ENCODE measurements around the gene DDX54. TPM values are rescaled to one million over a fixed set of nuclear protein-coding genes. Genes with fewer than 3 reads are reported as not detected.
A peak's percentile ranks its signal among the peaks of the same experiment; 100 is the strongest.

DDX54 gene
- total RNA-seq, 6 donors from 2014 or later: 43.3 to 81.5 (median 58.9) TPM

GRCh38 chr12:113137861-113138783 lies 47.2 kb downstream of the DDX54 start:
- DNase-seq (no peak), ATAC-seq (ENCODE audit: low FRiP score in 2 of 2) (no peak)
- 80 to 89% methylated on average over 11 to 12 of the region's 12 CpGs for WGBS, 2 donors
- H3K27me3 ChIP-seq: peaks cover 0 to 10% (median 0%) of the 10 kb centered on the region in 4 donors
- H3K9me3 ChIP-seq: no peaks in the 10 kb centered on the region
- H3K36me3 ChIP-seq: no peaks in the 10 kb centered on the region
- H3K4me1 ChIP-seq: peaks cover 0 to 14% (median 11%) of the 10 kb centered on the region in 4 donors
- TF ChIP-seq CTCF (IDR thresholded peaks at IDR 0.05) (no peak), EP300 (IDR thresholded peaks at IDR 0.05) (no peak), POLR2A (IDR thresholded peaks at IDR 0.05) (no peak), POLR2AphosphoS5 (IDR thresholded peaks at IDR 0.05) (no peak)
- no peak overlapping the region for H3K27ac ChIP-seq
- no peak overlapping the region for H3K4me3 ChIP-seq

- Histone ChIP-seq H3K27ac (no peak overlapping the region), H3K36me3 (no peaks in the 10 kb centered on the region), H3K4me3 (no peak overlapping the region), H3K9me3 (no peaks in the 10 kb centered on the region), H3K27me3 (peaks cover 0 to 10% (median 0%) of the 10 kb centered on the region in 4 donors), H3K4me1 (peaks cover 0 to 14% (median 11%) of the 10 kb centered on the region in 4 donors)
- TF ChIP-seq CTCF (IDR thresholded peaks at IDR 0.05) (no peak), POLR2AphosphoS5 (IDR thresholded peaks at IDR 0.05) (no peak), EP300 (IDR thresholded peaks at IDR 0.05) (no peak), POLR2A (IDR thresholded peaks at IDR 0.05) (no peak)
- ATAC-seq (ENCODE audit: low FRiP score in 2 of 2): no peak
- 69 to 75% methylated on average over 6 of the region's 6 CpGs for WGBS, 2 donors
- no peak for DNase-seq
Measured at GRCh38 chr12:113136990-113137511, 48.2 kb downstream of the DDX54 start.

GRCh38 chr12:113136128-113136989 lies 48.9 kb downstream of the DDX54 start:
- Histone ChIP-seq H3K4me3 (peak overlapping the region in 1 of 4 donors; percentile 5), H3K9me3 (no peaks in the 10 kb centered on the region), H3K27me3 (peaks cover 0 to 10% (median 0%) of the 10 kb centered on the region in 4 donors), H3K4me1 (peaks cover 0 to 14% (median 11%) of the 10 kb centered on the region in 4 donors), H3K27ac (no peak overlapping the region), H3K36me3 (no peaks in the 10 kb centered on the region)
- TF ChIP-seq POLR2AphosphoS5 (IDR thresholded peaks at IDR 0.05) (no peak), EP300 (IDR thresholded peaks at IDR 0.05) (no peak), CTCF (IDR thresholded peaks at IDR 0.05) (no peak), POLR2A (IDR thresholded peaks at IDR 0.05) (no peak)
- ATAC-seq (ENCODE audit: low FRiP score in 2 of 2): peak in 1 of 2 donors; percentile 28
- DNase-seq: no peak
- WGBS, 2 donors: 30 to 40% methylated on average over 17 to 21 of the region's 21 CpGs

- H3K4me3 ChIP-seq: peak within 1 kb of the TSS in 2 of 4 donors; percentile 2 to 5
- peak in 1 of 2 donors; percentile 37 for ATAC-seq (ENCODE audit: low FRiP score in 2 of 2)
- DNase-seq: peak in 1 of 2 donors; percentile 89
- H3K36me3 ChIP-seq: no peaks in the 10 kb centered on the region
- 0 to 3% methylated on average over 6 to 31 of the region's 68 CpGs for WGBS, 2 donors
- peaks cover 0 to 10% (median 0%) of the 10 kb centered on the region in 4 donors for H3K27me3 ChIP-seq
- H3K4me1 ChIP-seq: peaks cover 0 to 14% (median 11%) of the 10 kb centered on the region in 4 donors
- H3K9me3 ChIP-seq: no peaks in the 10 kb centered on the region
- TF ChIP-seq CTCF (IDR thresholded peaks at IDR 0.05): peak in 1 of 6 experiments; percentile 8
- no peak for TF ChIP-seq POLR2A (IDR thresholded peaks at IDR 0.05)
- H3K27ac ChIP-seq: no peak within 1 kb of the TSS
Measured at GRCh38 chr12:113135178-113136127, 49.8 kb downstream of the DDX54 start, which contains the start of gene RASAL1. Gene RASAL1, minus strand, starts transcription at chr12:113135761. Its CDS starts 299 bp downstream, at chr12:113135462.
